DOHH2 (cell line): ENCODE measurements around the gene SCLY.

Experiments
- H3F3A ChIP-seq: fragments of 200-600 bp; sonication (generic), shearing (Covaris generic); 2 replicates; pipeline ENCODE4 v1.6.0; 2016; ENCODE audit warnings: antibody characterized with exemption, mild to moderate bottlenecking; ENCODE audit not compliant: control insufficient read depth, insufficient read depth
- H3K27ac ChIP-seq: fragments of 200-600 bp; sonication (generic); 2 replicates; pipeline ENCODE4 v1.5.1; 2014; ENCODE audit warnings: low read depth, mild to moderate bottlenecking, low read length, moderate library complexity
- H3K27me3 ChIP-seq: fragments of 200-600 bp; sonication (generic); 2 replicates; pipeline ENCODE4 v1.6.1; 2014; ENCODE audit warnings: mild to moderate bottlenecking, low read length, mixed read lengths; ENCODE audit not compliant: control insufficient read depth
- H3K36me3 ChIP-seq: fragments of 200-600 bp; sonication (generic); 2 replicates; pipeline ENCODE4 v1.6.1; 2014; ENCODE audit warnings: mild to moderate bottlenecking, low read length, moderate library complexity, mixed read lengths; ENCODE audit not compliant: control insufficient read depth
- H3K4me1 ChIP-seq: fragments of 200-600 bp; sonication (generic); 2 replicates; pipeline ENCODE4 v1.6.1; 2014; ENCODE audit warnings: mild to moderate bottlenecking, low read length, mixed read lengths; ENCODE audit not compliant: control insufficient read depth
- H3K4me2 ChIP-seq: fragments of 200-600 bp; sonication (generic); 2 replicates; pipeline ENCODE4 v1.6.0; 2014; ENCODE audit warnings: mild to moderate bottlenecking, low read length, moderate library complexity
- H3K4me3 ChIP-seq: fragments of 200-600 bp; sonication (generic); 2 replicates; pipeline ENCODE4 v1.5.1; 2014; ENCODE audit warnings: mild to moderate bottlenecking, low read length, mixed read lengths
- H3K79me2 ChIP-seq: fragments of 200-600 bp; sonication (generic); 2 replicates; pipeline ENCODE4 v1.6.1; 2014; ENCODE audit warnings: mild to moderate bottlenecking, low read length, mixed read lengths; ENCODE audit not compliant: control insufficient read depth
- H3K9me2 ChIP-seq: fragments of 200-600 bp; sonication (generic); replicated peaks from 2 replicates; pipeline ENCODE4 v1.6.1; 2014; ENCODE audit warnings: mild to moderate bottlenecking, low read length, mixed read lengths; ENCODE audit not compliant: control insufficient read depth
- H3K9me3 ChIP-seq: fragments of 200-600 bp; sonication (generic); 2 replicates; pipeline ENCODE4 v1.6.1; 2014; ENCODE audit warnings: antibody characterized with exemption, low read length, mixed read lengths; ENCODE audit not compliant: control insufficient read depth, insufficient read depth
- H4K20me1 ChIP-seq: fragments of 200-600 bp; sonication (generic); 2 replicates; pipeline ENCODE4 v1.6.0; 2014; ENCODE audit warnings: low read depth, mild to moderate bottlenecking, antibody characterized with exemption, low read length, moderate library complexity; ENCODE audit not compliant: control insufficient read depth, insufficient read depth
- EZH2phosphoT487 ChIP-seq: fragments of 200-600 bp; sonication (generic); IDR thresholded peaks from 2 replicates; pipeline ENCODE4 v1.6.1; 2017; ENCODE audit warnings: borderline replicate concordance, mild to moderate bottlenecking, antibody characterized with exemption, low read length, moderate library complexity, mixed read lengths
- TF ChIP-seq, protein P1 (sequence below): fragments of 200-600 bp; sonication (generic); IDR thresholded peaks from one replicate; pipeline ENCODE4 v1.5.1; 2014; ENCODE audit warnings: antibody characterized with exemption, mild to moderate bottlenecking, low read depth, low read length; ENCODE audit not compliant: poor library complexity, severe bottlenecking

Gene SCLY

DNA sequence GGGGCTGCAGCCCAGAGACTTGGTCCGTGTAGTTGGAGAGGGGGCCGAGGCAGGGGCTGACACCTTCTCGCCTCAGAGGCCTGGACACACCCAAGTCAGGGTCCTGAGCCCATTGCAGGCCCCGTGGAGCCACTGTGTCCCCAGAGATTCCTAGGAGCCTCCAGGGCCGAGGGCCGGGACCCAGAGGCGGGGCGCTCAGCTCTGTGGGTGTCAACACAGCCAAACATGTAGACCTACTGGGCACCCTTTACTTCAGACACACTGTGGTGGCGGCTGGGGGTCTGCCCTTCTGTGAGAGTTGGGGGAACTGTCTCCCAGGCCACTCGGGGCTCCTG, 38.9 kb downstream of the SCLY start:
- Histone ChIP-seq H3K27me3 (no peaks in the 10 kb centered on the region), H4K20me1 (no peaks in the 10 kb centered on the region), H3K4me3 (peak overlapping the region; percentile 69), H3K36me3 (no peaks in the 10 kb centered on the region), H3K9me2 (no peaks in the 10 kb centered on the region), H3K27ac (no peak overlapping the region), H3K79me2 (no peaks in the 10 kb centered on the region), H3K4me2 (peak overlapping the region; percentile 95), H3K4me1 (peaks cover 21% of the 10 kb centered on the region), H3K9me3 (no peaks in the 10 kb centered on the region), H3F3A (peaks cover 6% of the 10 kb centered on the region; the same call in 1 of the 2 replicates)
- no peak for TF ChIP-seq EZH2phosphoT487
- TF ChIP-seq, protein P1, sequence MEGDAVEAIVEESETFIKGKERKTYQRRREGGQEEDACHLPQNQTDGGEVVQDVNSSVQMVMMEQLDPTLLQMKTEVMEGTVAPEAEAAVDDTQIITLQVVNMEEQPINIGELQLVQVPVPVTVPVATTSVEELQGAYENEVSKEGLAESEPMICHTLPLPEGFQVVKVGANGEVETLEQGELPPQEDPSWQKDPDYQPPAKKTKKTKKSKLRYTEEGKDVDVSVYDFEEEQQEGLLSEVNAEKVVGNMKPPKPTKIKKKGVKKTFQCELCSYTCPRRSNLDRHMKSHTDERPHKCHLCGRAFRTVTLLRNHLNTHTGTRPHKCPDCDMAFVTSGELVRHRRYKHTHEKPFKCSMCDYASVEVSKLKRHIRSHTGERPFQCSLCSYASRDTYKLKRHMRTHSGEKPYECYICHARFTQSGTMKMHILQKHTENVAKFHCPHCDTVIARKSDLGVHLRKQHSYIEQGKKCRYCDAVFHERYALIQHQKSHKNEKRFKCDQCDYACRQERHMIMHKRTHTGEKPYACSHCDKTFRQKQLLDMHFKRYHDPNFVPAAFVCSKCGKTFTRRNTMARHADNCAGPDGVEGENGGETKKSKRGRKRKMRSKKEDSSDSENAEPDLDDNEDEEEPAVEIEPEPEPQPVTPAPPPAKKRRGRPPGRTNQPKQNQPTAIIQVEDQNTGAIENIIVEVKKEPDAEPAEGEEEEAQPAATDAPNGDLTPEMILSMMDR: no peak

DNA sequence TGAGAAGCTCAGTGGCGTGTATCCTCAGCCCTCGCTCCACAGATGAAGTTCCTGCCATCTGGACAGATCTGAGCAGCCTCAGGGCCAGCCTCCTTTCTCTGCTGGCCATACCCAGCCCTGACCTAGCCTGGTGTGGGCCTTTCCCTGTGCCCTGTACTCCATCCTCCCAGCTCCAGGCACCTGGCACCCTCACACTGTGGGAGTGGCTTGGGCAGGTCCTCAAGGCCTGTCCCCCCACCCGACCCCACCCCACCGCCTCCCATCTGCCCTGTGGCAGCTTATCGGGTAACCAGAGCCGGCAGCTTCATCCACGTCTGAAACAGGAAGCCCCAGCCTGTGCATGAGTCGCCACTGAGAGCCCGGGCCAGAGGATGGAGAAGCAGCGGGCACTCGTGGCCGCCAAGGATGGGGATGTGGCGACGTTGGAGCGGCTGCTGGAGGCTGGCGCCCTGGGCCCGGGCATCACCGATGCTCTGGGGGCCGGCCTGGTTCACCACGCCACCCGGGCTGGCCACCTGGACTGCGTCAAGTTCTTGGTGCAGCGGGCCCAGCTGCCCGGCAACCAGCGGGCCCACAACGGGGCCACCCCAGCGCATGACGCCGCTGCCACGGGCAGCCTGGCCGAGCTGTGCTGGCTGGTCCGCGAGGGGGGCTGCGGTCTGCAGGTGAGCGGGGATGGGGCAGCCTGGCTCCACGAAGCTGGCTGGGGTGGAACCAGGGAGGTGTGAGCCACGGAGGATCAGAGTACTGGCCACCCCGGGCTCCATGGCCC, 39.4 kb downstream of the SCLY start, which contains the start of gene ESPNL:
Gene ESPNL, plus strand, starts transcription at position 292 of the 772 bp plus-strand sequence. Its CDS starts 80 bp downstream, at position 372.
- Histone ChIP-seq H3K4me3 (peak within 1 kb of the TSS; percentile 69), H3K27me3 (no peaks in the 10 kb centered on the region), H3K9me3 (no peaks in the 10 kb centered on the region), H3K9me2 (no peaks in the 10 kb centered on the region), H3F3A (peaks cover 6% of the 10 kb centered on the region; the same call in 1 of the 2 replicates), H4K20me1 (no peaks in the 10 kb centered on the region), H3K27ac (no peak within 1 kb of the TSS), H3K4me2 (peak within 1 kb of the TSS; percentile 95), H3K36me3 (no peaks in the 10 kb centered on the region), H3K79me2 (no peaks in the 10 kb centered on the region), H3K4me1 (peaks cover 26% of the 10 kb centered on the region)
- TF ChIP-seq, protein P1: no peak
- TF ChIP-seq EZH2phosphoT487: no peak

- no peak overlapping the region for H3K27ac ChIP-seq
- no peaks in the 10 kb centered on the region for H3K36me3 ChIP-seq
- no peak overlapping the region for H3K4me2 ChIP-seq
- no peaks in the 10 kb centered on the region for H4K20me1 ChIP-seq
- no peaks in the 10 kb centered on the region for H3K27me3 ChIP-seq
- H3K9me3 ChIP-seq: no peaks in the 10 kb centered on the region
- TF ChIP-seq, protein P1: no peak
- TF ChIP-seq EZH2phosphoT487: no peak
- no peaks in the 10 kb centered on the region for H3K9me2 ChIP-seq
- H3F3A ChIP-seq: peaks cover 6% of the 10 kb centered on the region; the same call in 1 of the 2 replicates
- H3K4me3 ChIP-seq: no peak overlapping the region
- H3K79me2 ChIP-seq: no peaks in the 10 kb centered on the region
- H3K4me1 ChIP-seq: peaks cover 29% of the 10 kb centered on the region
Measured at GRCh38 chr2:238100821-238101771, 40.3 kb downstream of the SCLY start.
